GM10847 (cell line): Measurements from ENCODE around the gene NUMB.

Experiments
- POLR2A ChIP-seq: IDR thresholded peaks from 2 replicates; pipeline ENCODE4 v1.6.1; 2011; ENCODE audit not compliant: insufficient read length; ENCODE audit errors: extremely low read depth

NUMB gene

GRCh38 chr14:73242357-73242901 lies 215.9 kb downstream of the NUMB start:
- no peak for TF ChIP-seq POLR2A

- TF ChIP-seq POLR2A = no peak
Measured at GRCh38 chr14:73241481-73242165, 216.7 kb downstream of the NUMB start.

GRCh38 chr14:73240816-73241480 lies 217.4 kb downstream of the NUMB start:
- TF ChIP-seq POLR2A = no peak

- TF ChIP-seq POLR2A = no peak
Measured at GRCh38 chr14:73239393-73240241, 218.7 kb downstream of the NUMB start.

- no peak for TF ChIP-seq POLR2A
Measured at GRCh38 chr14:73238941-73239340, 219.4 kb downstream of the NUMB start.

- TF ChIP-seq POLR2A = no peak
Measured at GRCh38 chr14:73238424-73238852, 219.9 kb downstream of the NUMB start.

- no peak for TF ChIP-seq POLR2A
Measured at GRCh38 chr14:73237786-73238423, 220.4 kb downstream of the NUMB start.

GRCh38 chr14:73237219-73237785 lies 221.0 kb downstream of the NUMB start, which contains the start of gene PAPLN:
Gene PAPLN (plus strand): TSS chr14:73237506. CDS start chr14:73239779, 2,273 bp downstream.
- no peak for TF ChIP-seq POLR2A

- TF ChIP-seq POLR2A = no peak
Measured at GRCh38 chr14:73236752-73237218, 221.6 kb downstream of the NUMB start.

GRCh38 chr14:73236157-73236556 lies 222.2 kb downstream of the NUMB start:
- TF ChIP-seq POLR2A = no peak

GRCh38 chr14:73235531-73236155 lies 222.7 kb downstream of the NUMB start:
- TF ChIP-seq POLR2A = no peak

GRCh38 chr14:73234586-73235394 lies 223.6 kb downstream of the NUMB start:
- TF ChIP-seq POLR2A = no peak

GRCh38 chr14:73234029-73234428 lies 224.3 kb downstream of the NUMB start:
- no peak for TF ChIP-seq POLR2A
